Epithelial cell of proximal tubule (primary cell): Measurements from ENCODE around the gene SYNJ1. TPM values are rescaled to one million over a fixed set of nuclear protein-coding genes. Genes with fewer than 3 reads are reported as not detected.
"Not testable (repeated sequence)": the region's sequence is repeated elsewhere in the genome, so short reads cannot be mapped to it uniquely, and the experiment has no call there.

ENCODE experiments used
- DNase-seq: peaks from one replicate; pipeline ENCODE4 v3.0.0-alpha.2; 2011; ENCODE audit warnings: low read depth
- H3K4me3 ChIP-seq: 2 replicates; pipeline ENCODE4 v1.5.1; 2011; ENCODE audit warnings: low read depth, mild to moderate bottlenecking, low read length
- total RNA-seq: library from RNA; depleted of rRNA; stranded (reverse); fragments of >200 nt; gene quantifications from 2 replicates; pipeline ENCODE4 v1.2.3, GENCODE V29; 2015
- TF ChIP-seq, protein P1 (sequence below): conservative IDR thresholded peaks from 2 replicates; pipeline ENCODE4 v1.5.1; 2012; ENCODE audit warnings: low read depth, mild to moderate bottlenecking, low read length

Gene SYNJ1
- total RNA-seq, result 1.1 and 2.5 TPM in 2 replicates

DNA sequence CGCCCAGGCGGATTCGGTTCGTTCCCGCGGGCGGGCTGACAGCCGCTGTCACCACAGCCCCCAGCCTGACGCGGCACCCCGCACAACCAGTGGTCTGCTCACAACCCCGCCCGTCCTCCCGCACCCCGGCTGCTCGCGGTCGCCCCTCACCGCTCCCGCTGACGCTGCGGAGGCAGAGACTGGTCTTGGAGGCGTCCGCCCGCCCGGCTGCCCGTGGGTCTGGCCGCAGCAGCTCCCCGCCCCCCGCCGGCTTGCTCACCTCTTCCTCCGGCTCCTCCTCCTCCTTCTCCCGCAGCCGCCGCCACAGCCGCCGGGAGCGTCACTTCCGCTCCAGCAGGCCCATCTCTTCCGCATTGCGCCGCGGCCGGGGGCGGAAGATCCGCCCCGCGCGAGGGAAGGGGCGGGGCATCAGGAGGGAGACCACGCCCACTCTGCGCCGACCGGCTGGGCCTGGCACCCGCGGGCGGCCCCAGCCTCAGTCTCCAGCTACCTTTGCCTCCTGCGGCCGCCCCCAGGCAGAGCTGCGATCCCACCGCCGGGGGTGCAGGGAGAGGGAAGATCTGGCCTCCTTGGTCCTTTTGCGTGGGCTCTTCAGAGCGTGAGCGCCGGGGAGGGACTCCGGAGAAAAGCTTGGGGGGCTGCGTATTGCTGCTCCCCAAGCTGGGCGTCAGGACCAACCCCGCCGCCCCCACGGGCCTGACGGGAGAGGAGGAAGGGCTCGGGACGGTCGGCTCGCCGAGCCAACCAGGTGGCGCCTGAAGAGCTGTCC, at the start of gene SYNJ1:
Gene SYNJ1 (minus strand): TSS at position 327 of the 769 bp plus-strand sequence. CDS start 1,118 bp downstream, outside the sequence.
- TF ChIP-seq, protein P1, sequence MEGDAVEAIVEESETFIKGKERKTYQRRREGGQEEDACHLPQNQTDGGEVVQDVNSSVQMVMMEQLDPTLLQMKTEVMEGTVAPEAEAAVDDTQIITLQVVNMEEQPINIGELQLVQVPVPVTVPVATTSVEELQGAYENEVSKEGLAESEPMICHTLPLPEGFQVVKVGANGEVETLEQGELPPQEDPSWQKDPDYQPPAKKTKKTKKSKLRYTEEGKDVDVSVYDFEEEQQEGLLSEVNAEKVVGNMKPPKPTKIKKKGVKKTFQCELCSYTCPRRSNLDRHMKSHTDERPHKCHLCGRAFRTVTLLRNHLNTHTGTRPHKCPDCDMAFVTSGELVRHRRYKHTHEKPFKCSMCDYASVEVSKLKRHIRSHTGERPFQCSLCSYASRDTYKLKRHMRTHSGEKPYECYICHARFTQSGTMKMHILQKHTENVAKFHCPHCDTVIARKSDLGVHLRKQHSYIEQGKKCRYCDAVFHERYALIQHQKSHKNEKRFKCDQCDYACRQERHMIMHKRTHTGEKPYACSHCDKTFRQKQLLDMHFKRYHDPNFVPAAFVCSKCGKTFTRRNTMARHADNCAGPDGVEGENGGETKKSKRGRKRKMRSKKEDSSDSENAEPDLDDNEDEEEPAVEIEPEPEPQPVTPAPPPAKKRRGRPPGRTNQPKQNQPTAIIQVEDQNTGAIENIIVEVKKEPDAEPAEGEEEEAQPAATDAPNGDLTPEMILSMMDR, result no peak
- peak within 1 kb of the TSS; percentile 77 for H3K4me3 ChIP-seq
- no peak for DNase-seq

GRCh38 chr21:32777269-32777668, 49.5 kb upstream of the SYNJ1 start:
- H3K4me3 ChIP-seq, result no peak overlapping the region
- DNase-seq, result no peak
- TF ChIP-seq, protein P1, result no peak

GRCh38 chr21:32776743-32777142, 48.9 kb upstream of the SYNJ1 start:
- DNase-seq, result no peak
- H3K4me3 ChIP-seq, result no peak overlapping the region
- TF ChIP-seq, protein P1, result no peak

GRCh38 chr21:32773048-32773344, 45.2 kb upstream of the SYNJ1 start:
- H3K4me3 ChIP-seq, result peak overlapping the region; percentile 73
- not testable (repeated sequence) for DNase-seq

DNA sequence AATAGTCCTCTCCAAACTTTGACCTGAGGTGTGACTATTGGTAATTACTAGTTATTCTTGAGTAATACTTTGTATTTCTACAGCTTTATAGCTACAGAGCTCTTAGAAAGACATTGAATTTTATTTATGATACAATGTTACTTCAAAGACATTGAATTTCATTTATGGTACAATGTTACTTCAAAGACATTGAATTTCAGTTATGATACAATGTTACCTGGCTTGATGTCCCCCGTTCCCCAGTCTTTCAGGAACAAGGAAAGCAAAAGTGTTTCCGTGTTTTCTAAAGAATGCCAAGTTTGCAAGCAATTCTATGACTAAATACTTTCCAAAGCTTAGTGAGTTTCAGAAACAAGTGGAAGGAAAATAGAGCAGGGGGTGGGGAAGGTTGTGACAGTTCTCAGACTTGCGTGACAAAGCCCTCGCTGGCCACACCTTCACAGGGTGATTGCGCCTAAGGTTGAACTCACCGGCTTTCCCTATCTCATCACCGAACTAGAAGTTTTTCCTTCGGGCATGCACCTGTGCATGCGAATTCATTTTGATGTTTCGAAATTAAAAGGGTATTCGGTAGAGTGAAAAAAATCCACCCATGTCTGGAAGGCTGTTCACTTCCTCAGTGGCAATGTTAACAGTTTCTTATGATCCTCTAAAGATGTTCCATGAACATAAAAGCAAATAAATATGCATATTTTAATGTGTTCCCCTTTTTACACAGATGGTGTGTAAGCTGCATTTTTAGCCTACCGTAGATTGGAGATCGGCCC, 44.7 kb upstream of the SYNJ1 start:
- H3K4me3 ChIP-seq, result peak overlapping the region; percentile 73
- peak; percentile 33 for DNase-seq
- TF ChIP-seq, protein P1, result no peak

- peak overlapping the region; percentile 73 for H3K4me3 ChIP-seq
- TF ChIP-seq, protein P1, result peak; percentile 11
- DNase-seq, result no peak
Measured at GRCh38 chr21:32770871-32771523, 43.2 kb upstream of the SYNJ1 start.

DNA sequence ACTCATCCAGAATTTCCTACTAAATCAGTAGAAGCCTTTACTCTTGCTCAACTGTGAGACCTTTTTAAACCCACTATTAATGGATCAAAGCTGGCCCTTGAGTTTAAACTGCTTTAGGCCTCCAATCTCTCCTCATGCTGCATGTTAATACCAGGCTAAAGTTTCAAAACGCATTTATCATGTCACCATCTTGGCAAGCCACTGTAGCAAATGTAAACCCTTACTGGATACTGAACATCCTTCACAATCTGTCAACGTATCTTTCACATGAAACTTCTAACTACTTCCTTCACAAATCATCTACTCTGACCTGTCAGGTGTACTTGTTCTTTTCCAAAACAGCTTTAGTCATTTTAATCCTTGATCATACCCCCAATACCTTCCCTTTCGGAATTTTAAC, 40.7 kb upstream of the SYNJ1 start:
- TF ChIP-seq, protein P1, result no peak
- no peak overlapping the region for H3K4me3 ChIP-seq
- no peak for DNase-seq
